GM19455 (cell line): ENCODE data around the gene CALML6.

Experiments
- ATAC-seq: cut with Tn5 transposase; IDR thresholded peaks from one replicate; pipeline ENCODE4 v1.9.1; 2021; ENCODE audit not compliant: unreplicated experiment

Gene CALML6

DNA sequence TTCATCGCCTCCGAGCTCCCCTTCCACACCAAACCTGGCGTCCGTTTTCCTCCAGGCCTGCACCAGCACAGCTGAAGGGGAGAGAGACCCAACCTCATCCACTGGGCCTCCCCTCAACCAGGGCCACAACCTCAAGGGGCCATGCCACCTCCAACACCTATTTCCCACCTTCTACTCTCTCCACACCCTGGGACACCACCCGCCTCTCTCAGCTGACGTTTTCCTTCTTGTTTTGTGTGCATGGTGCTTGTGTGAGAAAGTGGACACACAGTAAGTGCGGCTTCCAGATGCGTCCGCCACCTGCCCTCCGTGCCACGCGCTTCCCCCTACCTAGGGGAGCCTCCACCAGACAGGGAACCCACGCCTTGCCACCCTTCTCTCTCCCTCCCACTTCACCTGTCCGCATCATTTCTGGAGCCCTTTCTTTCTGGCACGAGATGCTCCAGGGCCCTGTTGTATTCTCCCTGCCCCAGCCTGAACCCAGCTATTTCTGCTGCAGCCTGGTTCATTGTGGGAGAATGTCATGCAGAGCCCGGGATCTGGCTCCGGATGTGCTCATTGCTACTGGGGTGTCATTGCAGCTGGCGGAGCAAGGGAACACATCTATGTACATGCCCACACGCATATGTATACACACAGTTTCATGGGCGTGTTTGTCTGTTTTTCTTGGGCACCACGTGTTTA is 22.8 kb upstream of the CALML6 start:
- no peak for ATAC-seq

DNA sequence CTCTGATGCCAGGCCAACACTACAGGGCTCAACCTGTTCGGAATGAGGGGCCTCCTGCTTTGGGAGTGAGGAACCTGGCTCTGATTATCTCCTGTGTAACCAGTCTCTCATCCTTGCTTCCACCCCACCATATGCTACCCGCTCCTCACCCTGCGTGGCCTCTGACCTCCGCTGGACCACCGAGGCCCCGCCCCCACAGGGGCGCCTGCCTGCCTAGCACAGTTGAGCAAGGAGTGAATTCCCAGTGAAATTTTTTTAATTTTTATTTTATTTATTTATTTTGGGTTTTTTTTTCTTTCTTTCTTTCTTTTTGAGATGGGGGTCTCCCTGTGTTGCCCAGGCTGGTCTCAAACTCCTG is 22.3 kb upstream of the CALML6 start:
- no peak for ATAC-seq

DNA sequence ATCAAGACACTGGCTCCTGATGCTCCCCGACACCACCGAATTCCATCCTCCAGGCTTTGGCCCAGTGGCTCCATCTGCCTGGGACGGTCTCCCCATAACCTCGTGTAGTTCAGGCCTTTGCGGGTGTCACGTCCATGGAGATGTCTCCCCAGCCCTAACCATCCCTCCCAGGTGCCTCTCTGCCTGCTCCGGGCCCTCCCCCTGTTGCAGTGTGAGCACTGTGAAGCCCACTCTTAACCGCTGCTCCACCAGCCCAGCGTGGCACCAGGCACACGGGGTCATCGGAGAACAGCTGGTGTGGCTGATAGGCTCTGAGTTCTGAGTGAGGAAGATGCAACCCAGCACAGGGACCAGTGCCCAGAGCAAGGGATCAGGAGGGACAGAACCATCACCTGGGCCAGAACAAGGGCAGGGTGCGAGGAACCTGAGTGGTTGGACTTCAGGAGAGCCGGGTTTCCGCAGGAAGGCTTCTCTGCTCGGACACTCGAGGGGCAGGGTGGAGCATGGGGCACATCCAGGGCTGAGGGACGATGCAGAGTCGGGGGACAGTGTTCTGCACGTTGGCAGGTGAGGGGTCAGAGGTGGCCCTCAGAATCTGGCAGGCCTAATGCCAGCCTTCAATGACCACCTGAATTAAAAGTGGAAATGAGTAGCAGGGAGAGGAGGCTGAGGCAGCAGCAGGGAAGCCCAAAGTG is 21.6 kb upstream of the CALML6 start:
- ATAC-seq: no peak

DNA sequence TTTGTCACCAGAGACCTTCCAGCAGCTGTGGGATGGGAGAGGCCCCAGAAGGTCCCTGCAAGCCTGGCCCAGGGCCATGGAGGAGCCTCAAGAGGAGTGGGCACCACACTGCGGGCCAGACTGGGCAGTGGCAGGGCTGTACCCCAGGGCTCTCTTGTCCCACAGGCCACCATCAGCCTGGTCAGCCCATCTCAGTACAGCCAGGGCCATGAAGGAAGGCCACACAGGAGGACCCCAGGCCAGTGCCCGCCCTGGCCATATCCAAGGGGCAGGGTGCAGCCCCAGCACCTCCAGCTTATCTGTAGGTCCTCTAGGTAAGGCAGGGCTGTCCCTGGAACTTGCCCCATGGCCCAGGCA is 21.1 kb upstream of the CALML6 start:
- no peak for ATAC-seq

DNA sequence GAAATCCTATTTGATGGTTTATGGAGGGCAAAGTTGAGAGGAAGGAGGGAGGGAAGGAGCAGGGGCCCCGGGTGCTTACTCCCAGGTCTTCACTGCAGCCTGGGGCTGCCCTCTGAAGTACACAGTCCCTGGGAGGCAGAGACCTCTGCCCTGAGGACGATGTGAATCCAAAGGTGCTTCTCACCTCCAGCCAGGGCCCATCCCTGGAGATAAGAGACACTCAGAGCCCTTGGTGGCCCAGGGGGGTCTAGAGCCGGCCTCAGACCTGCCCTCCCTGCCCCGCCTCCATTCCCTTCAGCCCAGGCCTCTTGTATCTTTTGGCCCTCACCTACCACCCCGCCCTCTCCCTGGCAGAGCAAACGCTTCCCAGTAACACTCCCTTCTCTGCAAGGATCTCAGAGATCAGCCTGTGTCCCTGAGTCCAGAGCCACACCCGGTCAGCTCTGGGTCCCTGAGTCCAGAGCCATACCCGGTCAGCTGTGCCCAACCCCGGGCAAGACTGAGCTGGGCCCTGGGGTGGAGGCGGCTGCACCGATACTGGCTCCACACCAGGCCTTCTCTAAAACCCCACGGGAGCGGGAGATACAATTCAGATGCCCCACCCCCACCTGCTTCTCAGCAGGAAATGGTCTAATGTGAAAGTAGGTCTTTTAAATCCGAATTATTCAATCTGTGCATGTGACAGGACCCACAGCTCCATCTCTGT is 20.6 kb upstream of the CALML6 start:
- no peak for ATAC-seq

DNA sequence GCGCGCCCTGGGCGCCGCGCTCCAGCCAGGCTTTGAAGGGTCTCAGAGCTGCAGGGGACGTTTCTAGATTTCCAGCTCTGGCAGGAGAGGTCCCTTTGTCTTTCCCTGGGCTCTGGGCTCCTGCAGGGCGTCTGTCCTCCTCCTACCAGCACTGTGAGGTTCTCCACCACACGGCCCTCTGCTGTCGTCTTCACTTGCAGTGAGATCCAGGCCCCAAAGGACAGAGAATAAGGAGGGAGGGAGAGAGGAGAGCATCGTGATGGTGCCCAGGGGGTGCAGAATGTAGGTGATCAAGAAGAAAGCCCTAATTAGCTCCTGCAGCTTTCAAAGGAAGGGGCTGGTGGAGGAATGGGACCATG is 20.0 kb upstream of the CALML6 start:
- no peak for ATAC-seq

DNA sequence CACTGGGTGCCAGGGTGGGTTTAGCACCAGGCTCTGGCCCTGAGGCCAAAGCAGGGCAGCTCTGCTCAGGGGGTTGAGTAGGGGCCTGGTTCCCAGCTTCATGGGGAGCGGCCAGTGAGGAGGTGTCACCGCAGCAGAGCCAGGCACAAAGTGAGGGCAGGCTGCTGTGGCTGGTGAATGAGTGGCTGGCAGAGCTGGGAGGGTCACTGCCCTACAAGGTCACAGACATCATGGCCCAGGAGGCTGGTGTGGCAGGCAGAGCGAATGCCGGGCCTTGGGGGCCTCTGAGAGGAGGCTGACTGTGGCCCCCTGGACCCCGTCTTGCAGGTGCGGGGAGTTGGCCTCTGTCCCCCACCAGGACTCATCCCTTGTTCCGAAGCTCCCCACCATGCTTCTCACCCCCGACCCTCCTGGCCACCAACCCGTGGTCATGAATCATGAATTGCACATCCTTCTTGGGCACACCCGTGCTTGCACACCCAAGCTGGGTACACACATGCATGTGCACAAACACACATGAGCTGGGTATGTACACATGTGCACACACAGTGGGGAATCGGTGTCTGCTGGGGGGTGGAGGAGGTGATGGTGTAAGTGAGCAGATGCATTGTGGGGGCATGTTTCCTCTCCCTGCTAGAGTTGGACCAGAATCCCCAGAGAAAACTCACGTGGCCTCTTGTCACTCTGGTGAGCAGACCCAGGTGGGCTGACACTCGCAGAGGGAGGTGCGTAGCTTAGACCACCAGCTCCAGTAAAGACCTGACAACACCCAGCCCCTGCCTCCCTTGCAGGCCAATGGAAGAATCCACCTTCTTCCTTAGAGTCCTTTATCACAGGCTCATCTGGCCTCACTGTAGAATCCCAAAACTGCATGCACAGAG is 19.4 kb upstream of the CALML6 start:
- no peak for ATAC-seq

DNA sequence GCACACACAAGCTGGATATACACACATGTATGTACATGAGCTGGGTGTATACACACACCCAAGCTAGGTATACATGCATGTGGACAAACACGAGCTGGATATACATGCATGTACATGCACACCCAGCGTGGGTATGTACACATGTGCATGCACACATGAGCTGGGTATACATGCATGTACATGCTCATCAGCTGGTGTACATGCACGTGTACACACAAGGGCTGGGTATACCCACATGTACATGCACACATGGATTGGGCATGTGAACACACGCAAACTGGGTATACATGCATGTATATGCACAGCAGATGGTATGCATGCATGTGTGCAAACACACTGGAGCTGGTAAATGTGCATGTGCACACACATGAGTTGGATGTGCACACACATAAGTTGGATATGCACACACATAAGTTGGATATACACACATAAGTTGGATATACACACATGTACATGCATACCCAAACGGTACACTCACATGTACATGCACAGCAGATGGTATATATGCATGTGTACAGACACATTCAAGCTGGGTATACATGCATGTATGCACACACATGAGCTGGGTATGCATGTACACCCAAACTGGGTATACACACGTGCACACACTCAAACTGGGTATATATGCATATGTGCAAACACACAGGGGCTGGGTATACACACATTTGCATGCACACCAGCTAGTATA is 16.7 kb upstream of the CALML6 start:
- no peak for ATAC-seq

DNA sequence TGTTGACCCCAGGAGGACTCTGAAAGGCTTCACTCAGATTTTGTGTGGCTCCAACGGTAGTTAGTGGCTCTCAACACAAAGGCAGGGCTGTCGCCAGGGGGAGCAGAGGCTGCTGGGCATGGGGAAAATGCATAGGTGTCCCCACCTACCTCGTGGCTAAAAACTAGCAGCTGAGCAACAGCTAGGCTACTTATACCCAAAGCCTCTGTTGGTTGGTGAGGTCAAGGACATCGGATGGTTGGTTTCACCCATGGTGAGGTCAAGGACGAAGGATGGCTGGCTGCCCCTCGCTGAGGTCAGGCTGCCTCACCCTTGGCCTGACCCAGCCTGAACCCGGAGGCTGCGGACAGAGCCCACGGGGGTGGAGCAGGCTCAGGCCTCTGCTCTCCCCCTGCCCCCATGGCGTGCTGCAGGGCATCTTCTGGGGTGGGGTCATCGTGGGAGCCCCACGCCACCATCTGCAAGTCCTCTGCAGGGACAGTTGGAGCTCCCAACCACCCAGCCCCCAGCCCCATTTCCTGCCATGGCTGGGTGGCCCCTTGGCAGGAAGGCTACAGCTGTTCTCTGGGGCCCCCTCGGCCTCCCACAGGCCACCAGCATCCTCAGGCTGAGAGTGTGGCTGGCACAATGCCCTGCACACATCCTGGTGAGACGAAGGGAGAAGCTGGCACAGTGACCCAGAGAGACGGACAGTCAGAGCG is 15.6 kb upstream of the CALML6 start:
- no peak for ATAC-seq

DNA sequence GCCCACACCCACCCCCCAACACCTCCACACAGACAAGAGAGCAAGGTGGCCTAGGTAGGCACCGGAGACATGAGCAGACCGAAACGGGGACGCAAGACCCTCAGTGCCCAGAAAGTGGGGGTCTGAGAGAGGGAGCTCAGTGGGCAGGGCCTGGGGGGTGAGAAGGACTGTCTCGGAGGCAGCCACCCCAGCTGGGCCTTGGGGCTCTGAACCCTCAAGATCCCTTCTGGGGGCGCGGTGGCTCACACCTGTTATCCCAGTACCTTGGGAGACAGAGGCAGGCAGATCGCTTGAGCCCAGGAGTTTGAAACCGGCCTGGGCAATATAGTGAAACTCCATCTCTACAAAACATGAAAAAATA is 15.1 kb upstream of the CALML6 start:
- ATAC-seq: no peak

DNA sequence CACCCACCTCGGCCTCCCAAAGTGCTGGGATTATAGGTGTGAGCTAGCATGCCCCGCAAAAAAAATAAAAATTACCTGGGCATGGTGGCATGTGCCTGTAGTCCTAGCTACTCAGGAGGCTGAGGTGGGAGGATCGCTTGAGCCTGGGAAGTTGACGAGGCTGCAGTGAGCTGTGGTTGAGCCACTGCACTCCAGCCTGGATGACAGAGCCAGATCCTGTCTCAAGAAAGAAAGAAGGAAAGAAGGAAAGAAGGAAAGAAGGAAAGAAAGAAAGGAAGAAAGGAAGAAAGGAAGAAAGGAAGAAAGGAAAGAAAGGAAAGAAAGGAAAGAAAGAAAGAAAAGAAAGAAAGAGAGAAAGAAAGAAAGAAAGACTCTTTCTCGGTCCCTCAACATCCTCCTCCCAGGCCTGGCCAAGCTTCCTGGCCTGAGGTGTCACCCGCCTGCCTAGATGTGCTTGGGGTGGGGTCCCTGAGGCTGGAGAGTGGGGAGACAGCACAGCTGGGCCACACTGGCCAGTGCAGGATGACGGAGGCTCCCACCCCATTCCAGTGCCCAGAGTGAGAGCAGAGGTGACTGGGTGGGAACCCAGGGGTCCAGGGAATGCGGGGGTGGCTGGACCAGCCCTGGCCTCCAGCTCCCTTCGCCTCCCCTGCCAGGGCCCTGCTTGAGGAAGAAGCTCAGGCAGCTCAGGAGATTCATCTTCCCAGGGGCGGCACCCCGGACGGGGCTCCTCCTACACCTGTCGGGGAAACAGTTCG is 14.0 kb upstream of the CALML6 start:
- ATAC-seq: no peak

DNA sequence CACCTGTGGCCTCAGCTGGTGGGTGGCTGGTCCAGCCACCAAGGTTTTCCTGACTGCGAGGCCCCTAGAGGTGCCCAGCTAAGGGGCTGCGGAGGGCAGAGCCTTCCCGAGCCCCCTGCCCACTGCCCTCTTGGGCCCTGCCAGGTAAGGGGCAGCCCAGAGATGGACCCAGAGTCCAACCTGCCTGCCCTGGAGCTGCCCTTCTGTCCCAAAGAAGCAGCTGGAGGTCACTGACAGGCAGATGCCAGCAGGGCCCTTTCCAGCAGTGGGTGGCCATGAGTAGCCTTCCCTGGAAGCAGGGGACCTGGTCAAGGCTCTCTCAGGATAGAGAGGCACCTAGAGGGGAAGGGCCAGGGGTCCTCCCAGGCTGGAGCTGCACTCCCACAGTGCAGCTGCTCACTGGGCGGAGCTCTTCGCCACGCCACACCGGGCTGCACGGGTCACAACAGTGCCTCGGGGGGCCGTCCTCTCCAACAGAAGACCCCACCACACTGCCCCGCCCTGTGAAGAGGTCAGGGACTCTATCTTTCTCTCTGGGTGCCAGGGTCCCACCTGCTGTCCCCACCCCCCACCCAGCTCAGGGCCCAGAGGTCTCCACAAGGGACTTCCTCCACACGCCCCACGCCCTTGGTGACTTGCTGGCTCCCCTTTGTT is 13.3 kb upstream of the CALML6 start:
- ATAC-seq: no peak

DNA sequence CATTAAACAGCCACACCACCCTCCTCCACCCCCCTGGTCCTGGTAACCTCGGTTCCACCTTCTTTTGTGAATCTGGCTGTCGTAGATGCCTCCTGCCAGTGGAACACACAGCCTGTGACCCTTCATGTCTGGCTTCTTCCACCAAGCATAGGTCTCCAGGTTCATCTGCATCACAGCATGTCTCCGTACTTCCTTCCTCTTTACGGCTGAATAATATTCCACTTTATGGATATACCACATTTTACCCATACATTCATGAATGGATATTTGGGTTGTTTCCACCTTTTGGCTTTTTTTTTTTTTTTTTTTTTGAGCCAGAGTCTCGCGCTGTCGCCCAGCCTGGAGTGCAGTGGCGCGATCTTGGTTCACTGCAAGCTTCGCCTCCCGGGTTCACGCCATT is 11.8 kb upstream of the CALML6 start:
- no peak for ATAC-seq

DNA sequence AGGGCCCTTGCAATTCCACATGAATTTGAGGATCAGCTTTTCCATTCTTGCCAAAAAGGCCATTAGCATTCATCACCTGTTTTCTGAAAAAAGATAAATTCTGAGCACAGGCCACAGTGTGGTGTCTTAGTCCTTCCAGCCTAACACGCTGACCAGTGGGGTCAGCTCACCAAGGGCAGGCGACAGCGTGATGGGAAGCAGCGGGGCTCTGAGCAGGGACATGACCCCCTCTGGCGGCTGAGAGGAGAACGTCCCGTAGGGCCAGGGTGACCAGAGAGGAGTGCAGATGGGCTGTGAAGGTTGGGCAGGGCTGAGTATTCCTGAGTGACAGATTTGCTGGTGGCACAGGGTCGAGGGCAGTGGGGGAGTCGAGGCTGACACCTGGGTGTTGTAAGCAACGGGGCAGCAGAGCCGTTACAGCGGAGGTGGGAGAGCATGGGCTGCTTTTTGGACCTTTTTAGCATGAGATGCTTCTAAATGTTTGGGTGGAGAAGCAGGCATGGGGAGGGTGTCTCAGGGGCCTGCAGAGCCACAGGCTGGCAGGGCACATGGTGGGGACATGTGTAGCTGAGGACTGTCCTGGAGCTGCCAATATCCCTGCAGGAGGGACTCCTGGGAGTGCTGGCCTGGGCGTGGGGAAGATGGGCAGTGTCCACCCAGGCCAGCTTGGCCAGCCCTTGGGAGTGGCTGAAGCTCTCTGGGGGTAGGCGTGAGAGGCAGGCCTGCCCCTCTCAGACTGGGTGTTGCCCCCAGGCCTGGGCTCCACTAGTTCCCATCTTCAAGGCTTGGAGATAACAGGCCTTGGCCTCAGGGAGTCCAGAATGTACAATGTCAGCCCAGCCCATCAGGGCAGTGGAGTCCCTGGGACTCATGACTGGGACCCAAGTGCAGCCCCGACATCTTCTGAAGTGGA is 8.6 kb upstream of the CALML6 start:
- no peak for ATAC-seq

DNA sequence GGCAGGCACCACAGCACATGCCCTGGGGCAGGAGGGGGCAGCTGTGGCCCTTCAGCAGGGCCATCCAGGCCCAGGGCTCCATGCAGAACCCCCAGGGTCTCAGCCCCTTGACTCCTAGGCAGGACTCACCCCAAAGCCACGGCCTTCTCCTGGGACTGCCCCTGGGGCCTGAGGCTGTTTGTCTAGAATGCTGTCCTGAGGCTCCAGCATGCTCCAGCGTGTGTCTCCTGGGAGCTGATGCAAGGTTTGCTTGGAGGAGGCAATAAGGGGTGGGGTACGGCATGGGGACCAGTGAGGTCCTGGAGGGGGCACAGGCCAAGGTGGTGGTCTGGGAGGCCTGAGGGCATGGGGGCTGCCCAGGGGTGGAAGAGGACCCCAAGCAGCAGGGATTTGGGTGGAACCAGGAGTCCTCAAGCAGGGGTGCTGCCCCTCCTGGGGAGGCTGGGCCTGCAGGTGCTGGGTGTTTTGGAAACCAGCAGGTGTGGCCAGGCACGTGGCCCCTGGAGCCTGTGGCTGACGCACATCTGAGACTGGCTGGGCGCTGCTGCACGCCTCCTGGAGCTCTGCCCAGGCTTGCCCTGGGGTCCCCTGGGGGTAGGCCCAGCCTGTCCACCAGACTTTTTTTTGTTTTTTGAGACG is 7.8 kb upstream of the CALML6 start:
- ATAC-seq: no peak

DNA sequence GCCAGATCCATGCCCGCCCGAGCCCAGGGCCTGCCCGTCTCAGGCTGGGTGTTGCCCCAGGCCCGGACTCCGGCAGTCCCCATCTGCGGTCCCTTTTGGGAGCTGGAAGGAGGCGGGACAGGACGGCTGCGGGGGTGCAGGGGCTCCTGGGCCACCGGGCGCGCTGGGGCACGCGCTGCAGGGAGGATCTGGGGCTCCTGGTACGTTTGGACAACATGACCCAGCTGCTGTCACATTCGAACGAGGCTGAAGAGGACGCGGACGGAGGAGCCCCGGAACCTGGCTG is 6.6 kb upstream of the CALML6 start:
- no peak for ATAC-seq

DNA sequence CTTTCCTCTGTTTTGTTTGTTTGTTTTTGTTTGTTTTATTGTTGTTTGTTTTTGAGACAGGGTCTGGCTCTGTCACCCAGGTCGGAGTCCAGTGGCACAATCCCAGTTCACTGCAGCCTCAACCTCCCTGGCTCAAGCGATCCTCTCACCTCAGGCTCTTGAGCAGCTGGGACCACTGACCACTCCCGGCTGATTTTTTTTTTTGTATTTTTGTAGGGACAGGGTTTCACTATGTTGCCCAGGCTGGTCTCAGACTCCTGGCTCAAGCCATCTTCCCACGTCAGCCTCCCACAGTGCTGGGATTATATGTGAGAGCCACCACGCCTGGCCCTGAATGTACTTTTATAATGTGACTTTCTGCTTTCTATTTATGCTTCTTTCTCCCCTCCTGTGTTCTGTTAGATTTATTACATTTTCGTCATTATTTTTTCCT is 5.0 kb upstream of the CALML6 start:
- ATAC-seq: no peak
